ENCODE measurements around the gene IPO9.

IPO9 gene

DNA sequence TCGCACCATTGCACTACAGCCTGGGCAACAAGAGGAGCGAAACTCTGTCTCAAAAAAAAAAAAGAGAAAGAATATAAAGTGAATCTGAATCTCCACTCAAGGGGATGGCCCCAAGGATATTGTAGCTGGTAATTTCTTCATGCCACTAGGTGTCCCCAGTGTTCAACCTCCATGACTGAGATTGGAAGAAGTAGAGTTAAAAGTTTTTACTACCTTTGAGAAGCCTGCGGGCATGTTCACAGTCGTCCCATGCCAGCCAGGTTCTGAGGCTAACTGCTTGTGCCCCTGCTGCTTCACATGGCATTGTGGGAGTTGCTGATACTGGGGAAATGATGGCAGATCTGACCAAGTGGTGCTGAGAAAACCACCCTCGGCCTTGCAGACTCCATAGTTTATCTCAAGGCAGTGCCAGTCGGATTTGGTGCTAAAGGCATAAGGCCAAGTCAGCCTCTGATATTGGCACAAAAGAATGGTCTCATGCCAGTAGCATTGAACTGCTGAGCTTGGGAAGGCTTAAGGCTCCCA lies 49.0 kb downstream of the IPO9 start (continued):
- TF ChIP-seq ZNF565 (CRISPR knock-in tag; conservative IDR thresholded peaks at IDR 0.05; ENCODE audit: low read depth) (no peak), GLIS3 (CRISPR knock-in tag; IDR thresholded peaks at IDR 0.05) (no peak), ZNF8 (CRISPR knock-in tag; IDR thresholded peaks at IDR 0.05) (no peak), TCF4 (CRISPR knock-in tag; IDR thresholded peaks at IDR 0.05; ENCODE audit: borderline replicate concordance) (no peak)

DNA sequence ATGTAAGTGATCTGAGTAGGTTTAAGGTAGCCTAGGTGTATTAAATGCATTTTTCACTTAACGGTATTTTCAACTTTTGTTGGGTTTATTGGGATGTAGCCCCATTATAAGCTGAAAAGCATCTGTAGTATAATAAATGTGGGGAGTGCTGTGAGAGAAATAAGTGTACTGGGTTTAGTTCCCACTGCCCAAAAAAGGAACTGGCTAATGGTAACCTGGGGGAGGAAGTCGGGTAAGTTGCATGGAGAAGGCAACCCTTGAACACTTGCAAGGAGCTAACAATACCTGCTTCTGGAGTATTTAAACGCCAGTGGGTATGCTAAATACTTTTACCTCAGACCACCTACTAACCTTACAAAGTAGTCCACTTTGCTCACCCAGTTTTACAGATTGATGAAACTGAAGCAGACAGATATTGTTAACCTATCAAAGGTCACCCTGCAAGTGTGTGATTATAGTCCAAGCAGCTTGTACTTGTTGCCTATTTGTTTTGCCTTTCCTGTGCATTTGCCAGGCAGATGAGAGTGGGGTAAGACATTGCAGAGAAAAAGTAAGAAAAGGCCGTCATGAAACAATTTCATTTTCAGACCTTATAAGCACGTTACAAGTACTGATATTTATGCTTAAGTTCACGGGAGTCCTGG lies 52.1 kb downstream of the IPO9 start:
- no peak for ATAC-seq
- no peak for TF ChIP-seq ISL1 (CRISPR knock-in tag; IDR thresholded peaks at IDR 0.05)
- TF ChIP-seq ZNF8 (CRISPR knock-in tag; IDR thresholded peaks at IDR 0.05): no peak
- TF ChIP-seq TSHZ2 (CRISPR knock-in tag; IDR thresholded peaks at IDR 0.05): no peak

GRCh38 chr1:201881617-201882016 lies 52.7 kb downstream of the IPO9 start:
- no peak for ATAC-seq
- no peak for TF ChIP-seq CSDC2 (CRISPR knock-in tag; IDR thresholded peaks at IDR 0.05)
- TF ChIP-seq RARB (CRISPR knock-in tag; IDR thresholded peaks at IDR 0.05): no peak
- no peak for TF ChIP-seq ARNTL (CRISPR knock-in tag; IDR thresholded peaks at IDR 0.05; ENCODE audit: borderline replicate concordance, low read depth)
- no peak for TF ChIP-seq PPARA (CRISPR knock-in tag; IDR thresholded peaks at IDR 0.05; ENCODE audit: borderline replicate concordance)
- TF ChIP-seq ESRRG (CRISPR knock-in tag; IDR thresholded peaks at IDR 0.05): no peak
- TF ChIP-seq, protein P1, sequence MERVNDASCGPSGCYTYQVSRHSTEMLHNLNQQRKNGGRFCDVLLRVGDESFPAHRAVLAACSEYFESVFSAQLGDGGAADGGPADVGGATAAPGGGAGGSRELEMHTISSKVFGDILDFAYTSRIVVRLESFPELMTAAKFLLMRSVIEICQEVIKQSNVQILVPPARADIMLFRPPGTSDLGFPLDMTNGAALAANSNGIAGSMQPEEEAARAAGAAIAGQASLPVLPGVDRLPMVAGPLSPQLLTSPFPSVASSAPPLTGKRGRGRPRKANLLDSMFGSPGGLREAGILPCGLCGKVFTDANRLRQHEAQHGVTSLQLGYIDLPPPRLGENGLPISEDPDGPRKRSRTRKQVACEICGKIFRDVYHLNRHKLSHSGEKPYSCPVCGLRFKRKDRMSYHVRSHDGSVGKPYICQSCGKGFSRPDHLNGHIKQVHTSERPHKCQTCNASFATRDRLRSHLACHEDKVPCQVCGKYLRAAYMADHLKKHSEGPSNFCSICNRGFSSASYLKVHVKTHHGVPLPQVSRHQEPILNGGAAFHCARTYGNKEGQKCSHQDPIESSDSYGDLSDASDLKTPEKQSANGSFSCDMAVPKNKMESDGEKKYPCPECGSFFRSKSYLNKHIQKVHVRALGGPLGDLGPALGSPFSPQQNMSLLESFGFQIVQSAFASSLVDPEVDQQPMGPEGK (CRISPR knock-in tag; IDR thresholded peaks at IDR 0.05; ENCODE audit: borderline replicate concordance): no peak
- TF ChIP-seq ZNF70 (CRISPR knock-in tag; IDR thresholded peaks at IDR 0.05): no peak
- no peak for TF ChIP-seq SNAI2 (CRISPR knock-in tag; IDR thresholded peaks at IDR 0.05)
- TF ChIP-seq TCF4 (CRISPR knock-in tag; IDR thresholded peaks at IDR 0.05; ENCODE audit: borderline replicate concordance): no peak
- TF ChIP-seq CSRNP3 (CRISPR knock-in tag; IDR thresholded peaks at IDR 0.05): no peak
- no peak for TF ChIP-seq OSR1 (CRISPR knock-in tag; IDR thresholded peaks at IDR 0.05)

- peak; percentile 38 for ATAC-seq
- no peak for TF ChIP-seq POU6F1 (CRISPR knock-in tag; IDR thresholded peaks at IDR 0.05; ENCODE audit: borderline replicate concordance, low read depth)
- no peak for TF ChIP-seq ZFP3 (CRISPR knock-in tag; IDR thresholded peaks at IDR 0.05)
- TF ChIP-seq TSHZ2 (CRISPR knock-in tag; IDR thresholded peaks at IDR 0.05): no peak
- no peak for TF ChIP-seq SNAI2 (CRISPR knock-in tag; IDR thresholded peaks at IDR 0.05)
- no peak for TF ChIP-seq PPARA (CRISPR knock-in tag; IDR thresholded peaks at IDR 0.05; ENCODE audit: borderline replicate concordance)
- no peak for TF ChIP-seq GLIS3 (CRISPR knock-in tag; IDR thresholded peaks at IDR 0.05)
- no peak for TF ChIP-seq CREB5 (CRISPR knock-in tag; IDR thresholded peaks at IDR 0.05; ENCODE audit: low read depth)
- TF ChIP-seq RARB (CRISPR knock-in tag; IDR thresholded peaks at IDR 0.05): no peak
- no peak for TF ChIP-seq ISL1 (CRISPR knock-in tag; IDR thresholded peaks at IDR 0.05)
- TF ChIP-seq CSRNP3 (CRISPR knock-in tag; IDR thresholded peaks at IDR 0.05): no peak
- no peak for TF ChIP-seq ARNTL (CRISPR knock-in tag; IDR thresholded peaks at IDR 0.05; ENCODE audit: borderline replicate concordance, low read depth)
- no peak for TF ChIP-seq ZFP30 (CRISPR knock-in tag; IDR thresholded peaks at IDR 0.05)
- TF ChIP-seq TOX (CRISPR knock-in tag; IDR thresholded peaks at IDR 0.05; ENCODE audit: borderline replicate concordance): no peak
Observed at GRCh38 chr1:201882665-201883132, 53.7 kb downstream of the IPO9 start.
